B cell (primary cell): ENCODE measurements around the gene SRGAP2B.
"Not testable (repeated sequence)": the region's sequence is repeated elsewhere in the genome, so short reads cannot be mapped to it uniquely, and the experiment has no call there.

Experiments used
- EZH2 ChIP-seq: IDR thresholded peaks from 2 replicates; pipeline ENCODE4 v1.6.1; 2012; ENCODE audit warnings: borderline replicate concordance, low read depth, mild to moderate bottlenecking, moderate library complexity, low read length; ENCODE audit not compliant: insufficient read depth, poor library complexity, severe bottlenecking
- TF ChIP-seq, protein P1 (sequence below): fragments of 200-600 bp; IDR thresholded peaks from one replicate; pipeline ENCODE4 v1.8.0; 2022; ENCODE audit warnings: antibody characterized with exemption, mild to moderate bottlenecking

DNA sequence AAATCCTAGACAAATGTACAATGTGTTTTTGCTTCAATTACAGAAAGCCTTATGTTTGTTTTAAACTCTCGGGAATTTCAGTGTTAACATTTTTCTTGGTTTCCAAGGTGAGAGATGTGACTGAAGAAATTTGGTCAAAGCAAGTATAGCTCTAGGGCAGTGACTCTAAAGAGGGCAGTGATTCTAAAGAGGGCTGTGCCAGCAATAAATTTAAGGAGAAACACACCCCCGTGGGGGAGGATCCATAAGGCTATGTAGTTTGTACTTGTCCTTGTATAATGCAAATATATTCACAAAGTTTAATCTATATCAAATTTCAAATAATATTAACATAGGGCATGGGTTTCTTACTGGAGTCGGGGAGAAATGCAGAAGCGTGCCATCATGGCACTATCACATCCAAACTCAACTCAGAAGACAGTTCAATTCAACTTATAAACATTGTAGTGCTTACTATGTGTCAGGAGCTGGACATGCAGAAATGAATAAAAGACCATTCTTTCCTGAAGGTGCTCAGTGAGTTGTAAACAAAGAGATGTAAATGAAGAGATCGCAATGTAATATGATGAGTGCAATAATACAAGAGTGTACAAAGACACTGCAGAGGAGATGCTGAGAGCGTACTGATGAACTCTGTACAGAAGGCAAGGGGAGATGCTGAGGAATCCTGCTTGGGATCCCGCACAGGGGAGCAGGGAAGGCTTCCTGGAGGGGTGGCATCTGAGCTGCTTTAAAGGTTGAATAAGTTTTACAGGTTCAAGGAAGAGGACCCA, 12.5 kb downstream of the SRGAP2B start:
- TF ChIP-seq, protein P1, sequence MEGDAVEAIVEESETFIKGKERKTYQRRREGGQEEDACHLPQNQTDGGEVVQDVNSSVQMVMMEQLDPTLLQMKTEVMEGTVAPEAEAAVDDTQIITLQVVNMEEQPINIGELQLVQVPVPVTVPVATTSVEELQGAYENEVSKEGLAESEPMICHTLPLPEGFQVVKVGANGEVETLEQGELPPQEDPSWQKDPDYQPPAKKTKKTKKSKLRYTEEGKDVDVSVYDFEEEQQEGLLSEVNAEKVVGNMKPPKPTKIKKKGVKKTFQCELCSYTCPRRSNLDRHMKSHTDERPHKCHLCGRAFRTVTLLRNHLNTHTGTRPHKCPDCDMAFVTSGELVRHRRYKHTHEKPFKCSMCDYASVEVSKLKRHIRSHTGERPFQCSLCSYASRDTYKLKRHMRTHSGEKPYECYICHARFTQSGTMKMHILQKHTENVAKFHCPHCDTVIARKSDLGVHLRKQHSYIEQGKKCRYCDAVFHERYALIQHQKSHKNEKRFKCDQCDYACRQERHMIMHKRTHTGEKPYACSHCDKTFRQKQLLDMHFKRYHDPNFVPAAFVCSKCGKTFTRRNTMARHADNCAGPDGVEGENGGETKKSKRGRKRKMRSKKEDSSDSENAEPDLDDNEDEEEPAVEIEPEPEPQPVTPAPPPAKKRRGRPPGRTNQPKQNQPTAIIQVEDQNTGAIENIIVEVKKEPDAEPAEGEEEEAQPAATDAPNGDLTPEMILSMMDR, result not testable (repeated sequence)
- TF ChIP-seq EZH2, result not testable (repeated sequence)
